ENCODE data around the gene LIPC.

The LIPC gene

GRCh38 chr15:58553365-58553918, 121.7 kb downstream of the LIPC start:
- no peaks in the 10 kb centered on the region for H3F3A ChIP-seq (ENCODE audit: insufficient read depth)
- H3K9me3 ChIP-seq (ENCODE audit: insufficient read depth, low read length), result no peaks in the 10 kb centered on the region
- H4K20me1 ChIP-seq (ENCODE audit: low read depth, low read length), result no peaks in the 10 kb centered on the region
- no peak overlapping the region for H3K27ac ChIP-seq (ENCODE audit: low read depth, low read length)
- no peak for TF ChIP-seq CTCF (IDR thresholded peaks at IDR 0.05; ENCODE audit: insufficient read depth, low read length, poor library complexity, severe bottlenecking)
- no peak for TF ChIP-seq EZH2phosphoT487 (conservative IDR thresholded peaks at IDR 0.05; ENCODE audit: low read length)
- H3K79me2 ChIP-seq (ENCODE audit: insufficient read depth, low read length), result no peaks in the 10 kb centered on the region
- H3K36me3 ChIP-seq (ENCODE audit: low read length), result no peaks in the 10 kb centered on the region
- H3K9ac ChIP-seq (ENCODE audit: low read length), result no peak overlapping the region
- no peak overlapping the region for H3K4me3 ChIP-seq (ENCODE audit: insufficient read depth, low read length, poor library complexity, severe bottlenecking)
- H3K27me3 ChIP-seq (ENCODE audit: low read length), result no peaks in the 10 kb centered on the region
- no peak overlapping the region for H3K4me2 ChIP-seq (ENCODE audit: low read depth, low read length, poor library complexity, severe bottlenecking)
- no peak overlapping the region for H2AFZ ChIP-seq (ENCODE audit: low read depth, low read length, severe bottlenecking)
- H3K9me2 ChIP-seq (replicated peaks; ENCODE audit: insufficient read depth, low read length), result no peaks in the 10 kb centered on the region

GRCh38 chr15:58554758-58555157, 123.0 kb downstream of the LIPC start:
- H4K20me1 ChIP-seq (ENCODE audit: low read depth, low read length), result no peaks in the 10 kb centered on the region
- H3K4me3 ChIP-seq (ENCODE audit: insufficient read depth, low read length, poor library complexity, severe bottlenecking), result no peak overlapping the region
- no peak for TF ChIP-seq CTCF (IDR thresholded peaks at IDR 0.05; ENCODE audit: insufficient read depth, low read length, poor library complexity, severe bottlenecking)
- TF ChIP-seq EZH2phosphoT487 (conservative IDR thresholded peaks at IDR 0.05; ENCODE audit: low read length), result no peak
- no peak overlapping the region for H2AFZ ChIP-seq (ENCODE audit: low read depth, low read length, severe bottlenecking)
- no peak overlapping the region for H3K27ac ChIP-seq (ENCODE audit: low read depth, low read length)
- no peaks in the 10 kb centered on the region for H3K79me2 ChIP-seq (ENCODE audit: insufficient read depth, low read length)
- no peaks in the 10 kb centered on the region for H3K9me2 ChIP-seq (replicated peaks; ENCODE audit: insufficient read depth, low read length)
- no peaks in the 10 kb centered on the region for H3K36me3 ChIP-seq (ENCODE audit: low read length)
- H3K9me3 ChIP-seq (ENCODE audit: insufficient read depth, low read length), result no peaks in the 10 kb centered on the region
- no peak overlapping the region for H3K9ac ChIP-seq (ENCODE audit: low read length)
- no peaks in the 10 kb centered on the region for H3F3A ChIP-seq (ENCODE audit: insufficient read depth)
- no peak overlapping the region for H3K4me2 ChIP-seq (ENCODE audit: low read depth, low read length, poor library complexity, severe bottlenecking)
- no peaks in the 10 kb centered on the region for H3K27me3 ChIP-seq (ENCODE audit: low read length)

DNA sequence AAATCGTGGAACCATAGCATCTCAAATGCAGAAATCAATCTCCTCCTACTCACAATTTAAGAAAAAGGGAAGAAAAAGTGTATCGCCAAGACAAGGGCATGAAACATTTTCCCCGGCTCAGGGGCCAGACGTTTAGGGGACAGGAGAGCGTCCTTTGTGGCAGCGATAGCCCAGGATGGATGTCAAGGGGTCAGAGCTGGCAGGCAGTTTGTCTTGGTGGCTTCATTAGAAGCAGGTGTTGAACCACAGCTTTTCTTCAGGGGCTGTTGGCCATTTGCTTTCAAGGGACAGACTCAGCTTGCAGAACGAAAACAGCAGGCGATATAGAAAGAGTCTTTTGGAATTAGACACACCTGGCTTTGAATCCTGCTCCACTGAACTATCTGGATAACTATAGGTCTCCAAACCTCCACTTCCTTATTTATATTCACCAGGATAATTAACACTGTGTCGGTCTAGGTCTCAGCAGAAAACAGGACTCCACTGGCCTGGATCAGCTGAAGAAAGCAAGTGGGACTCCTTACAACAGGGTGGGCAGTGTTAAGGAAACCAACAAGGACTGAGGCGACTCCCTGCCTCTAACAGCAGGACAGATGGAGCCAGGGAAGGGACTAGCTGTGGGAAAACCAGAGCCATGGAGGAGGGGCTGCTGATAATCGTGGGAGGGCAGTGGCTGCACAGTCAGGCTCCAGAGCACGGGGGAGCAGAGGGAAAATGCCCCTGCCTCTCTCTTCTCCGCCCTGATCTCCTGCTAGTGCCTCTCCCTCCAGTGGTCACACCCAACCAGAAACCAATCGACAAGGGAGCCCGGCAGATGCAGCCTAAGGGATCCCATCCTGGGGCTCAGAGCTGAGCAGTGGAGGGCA, 123.6 kb downstream of the LIPC start:
- Histone ChIP-seq H3K9ac (ENCODE audit: low read length) (no peak overlapping the region), H3K27ac (ENCODE audit: low read depth, low read length) (no peak overlapping the region), H3K27me3 (ENCODE audit: low read length) (no peaks in the 10 kb centered on the region), H2AFZ (ENCODE audit: low read depth, low read length, severe bottlenecking) (no peak overlapping the region), H3K9me2 (replicated peaks; ENCODE audit: insufficient read depth, low read length) (no peaks in the 10 kb centered on the region), H3K79me2 (ENCODE audit: insufficient read depth, low read length) (no peaks in the 10 kb centered on the region), H3K4me2 (ENCODE audit: low read depth, low read length, poor library complexity, severe bottlenecking) (no peak overlapping the region), H3K36me3 (ENCODE audit: low read length) (no peaks in the 10 kb centered on the region), H3F3A (ENCODE audit: insufficient read depth) (no peaks in the 10 kb centered on the region), H4K20me1 (ENCODE audit: low read depth, low read length) (no peaks in the 10 kb centered on the region), H3K9me3 (ENCODE audit: insufficient read depth, low read length) (no peaks in the 10 kb centered on the region), H3K4me3 (ENCODE audit: insufficient read depth, low read length, poor library complexity, severe bottlenecking) (no peak overlapping the region)
- TF ChIP-seq CTCF (IDR thresholded peaks at IDR 0.05; ENCODE audit: insufficient read depth, low read length, poor library complexity, severe bottlenecking), result no peak
- no peak for TF ChIP-seq EZH2phosphoT487 (conservative IDR thresholded peaks at IDR 0.05; ENCODE audit: low read length)
